Esophagus muscularis mucosa (tissue), 3 donors: Measurements from ENCODE around the gene MYO15B.

ENCODE experiments used
- POLR2A ChIP-seq: fragments of 450-650 bp; IDR thresholded peaks from one replicate; pipeline ENCODE4 v1.6.1; 2017; ENCODE audit warnings: antibody characterized with exemption, moderate library complexity, mild to moderate bottlenecking, low read depth
- POLR2AphosphoS5 ChIP-seq, 2 donors: sonication (generic); formaldehyde crosslinking; IDR thresholded peaks; one replicate each; pipeline ENCODE4 v1.6.1; 2017; ENCODE audit warnings: antibody characterized with exemption in 2 of 2
- TF ChIP-seq, protein P1 (sequence below), 3 experiments: fragments of 200-600 bp in 2 of 3; fragments of 450-650 bp in 1 of 3; sonication (generic) in 2 of 3; IDR thresholded peaks; one replicate each; pipeline ENCODE4 v1.5.1; 2017 to 2019; ENCODE audit warnings: antibody characterized with exemption in 3 of 3, mild to moderate bottlenecking in 2 of 3, moderate library complexity in 1 of 3

DNA sequence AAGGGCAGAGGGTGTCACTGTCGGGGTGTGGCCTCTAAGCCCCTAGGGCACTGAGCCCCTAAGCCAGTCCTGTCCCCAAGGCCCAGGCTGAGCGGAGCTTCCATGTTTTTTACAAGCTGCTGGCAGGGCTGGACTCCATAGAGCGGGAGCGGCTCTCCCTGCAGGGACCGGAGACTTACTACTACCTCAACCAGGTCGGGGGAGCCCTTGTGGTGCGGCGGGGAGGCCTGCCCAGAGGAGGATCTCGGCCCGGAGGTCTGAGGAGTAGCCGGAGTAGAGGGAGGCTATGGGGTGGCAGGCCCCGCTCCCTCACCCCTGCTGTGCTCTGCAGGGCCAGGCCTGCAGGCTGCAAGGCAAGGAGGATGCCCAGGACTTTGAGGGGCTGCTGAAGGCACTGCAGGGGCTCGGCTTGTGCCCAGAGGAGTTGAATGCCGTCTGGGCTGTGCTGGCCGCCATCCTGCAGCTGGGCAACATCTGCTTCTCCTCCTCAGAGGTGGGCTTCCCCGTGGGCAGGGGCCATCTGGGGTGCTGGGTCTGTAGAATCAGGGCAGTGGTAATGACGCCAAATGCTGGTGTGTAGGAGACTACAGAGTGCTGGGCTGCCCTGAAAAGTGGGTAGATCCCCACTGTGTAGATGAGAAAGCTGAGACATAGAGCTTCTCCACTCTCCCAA, 4.9 kb downstream of the MYO15B start:
- no peak for TF ChIP-seq POLR2A
- TF ChIP-seq, protein P1, sequence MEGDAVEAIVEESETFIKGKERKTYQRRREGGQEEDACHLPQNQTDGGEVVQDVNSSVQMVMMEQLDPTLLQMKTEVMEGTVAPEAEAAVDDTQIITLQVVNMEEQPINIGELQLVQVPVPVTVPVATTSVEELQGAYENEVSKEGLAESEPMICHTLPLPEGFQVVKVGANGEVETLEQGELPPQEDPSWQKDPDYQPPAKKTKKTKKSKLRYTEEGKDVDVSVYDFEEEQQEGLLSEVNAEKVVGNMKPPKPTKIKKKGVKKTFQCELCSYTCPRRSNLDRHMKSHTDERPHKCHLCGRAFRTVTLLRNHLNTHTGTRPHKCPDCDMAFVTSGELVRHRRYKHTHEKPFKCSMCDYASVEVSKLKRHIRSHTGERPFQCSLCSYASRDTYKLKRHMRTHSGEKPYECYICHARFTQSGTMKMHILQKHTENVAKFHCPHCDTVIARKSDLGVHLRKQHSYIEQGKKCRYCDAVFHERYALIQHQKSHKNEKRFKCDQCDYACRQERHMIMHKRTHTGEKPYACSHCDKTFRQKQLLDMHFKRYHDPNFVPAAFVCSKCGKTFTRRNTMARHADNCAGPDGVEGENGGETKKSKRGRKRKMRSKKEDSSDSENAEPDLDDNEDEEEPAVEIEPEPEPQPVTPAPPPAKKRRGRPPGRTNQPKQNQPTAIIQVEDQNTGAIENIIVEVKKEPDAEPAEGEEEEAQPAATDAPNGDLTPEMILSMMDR (IDR thresholded peaks at IDR 0.05) = no peak
- no peak for TF ChIP-seq POLR2AphosphoS5 (IDR thresholded peaks at IDR 0.05)
